ENCODE results near the gene CEP131.
"Not testable (repeated sequence)": the region's sequence is repeated elsewhere in the genome, so short reads cannot be mapped to it uniquely, and the experiment has no call there.

The CEP131 gene

DNA sequence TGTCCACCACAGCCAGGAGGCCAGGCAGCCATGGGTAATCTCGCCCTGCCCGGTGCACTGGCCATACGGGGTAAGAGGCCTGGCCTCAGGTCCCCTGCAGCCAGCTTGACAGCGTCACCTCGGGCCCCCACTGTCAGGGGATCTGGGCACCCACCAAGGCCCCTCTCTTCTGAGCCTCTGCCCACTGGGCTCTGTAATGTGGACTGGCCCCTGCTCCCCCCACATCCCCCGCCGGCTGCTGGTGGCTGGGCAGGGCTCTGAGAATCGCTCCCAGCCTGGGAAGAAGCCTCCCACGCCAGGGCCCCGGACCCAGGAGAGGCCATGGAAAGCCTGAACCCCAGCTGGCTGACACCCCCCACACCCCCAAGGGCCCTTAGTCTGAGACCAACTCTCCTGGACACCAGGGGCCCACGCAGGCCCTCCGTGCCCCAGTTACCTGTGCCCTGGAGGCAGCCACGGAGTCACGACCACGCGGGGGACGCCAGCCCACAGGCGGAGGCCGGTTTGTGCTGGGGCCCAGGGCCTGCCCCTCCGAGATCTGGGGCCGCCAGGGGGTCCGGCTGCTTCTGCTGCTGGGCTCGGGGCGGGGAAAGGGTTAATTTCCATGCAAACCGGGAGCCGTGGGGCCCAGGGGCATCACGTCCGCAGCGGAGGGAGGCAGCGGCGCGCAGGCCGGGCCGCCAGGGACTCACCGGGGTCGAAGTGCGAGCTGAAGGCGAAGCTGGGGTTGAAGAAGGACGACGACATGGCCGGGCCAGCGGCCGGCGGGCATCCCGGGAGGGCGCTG is 57.3 kb downstream of the CEP131 start, which contains the start of gene PVALEF:
Gene PVALEF, plus strand, starts transcription at position 262 of the 787 bp plus-strand sequence. CDS start 15,720 bp downstream, outside the sequence.
- no peak for DNase-seq (ENCODE audit: low read depth)

DNA sequence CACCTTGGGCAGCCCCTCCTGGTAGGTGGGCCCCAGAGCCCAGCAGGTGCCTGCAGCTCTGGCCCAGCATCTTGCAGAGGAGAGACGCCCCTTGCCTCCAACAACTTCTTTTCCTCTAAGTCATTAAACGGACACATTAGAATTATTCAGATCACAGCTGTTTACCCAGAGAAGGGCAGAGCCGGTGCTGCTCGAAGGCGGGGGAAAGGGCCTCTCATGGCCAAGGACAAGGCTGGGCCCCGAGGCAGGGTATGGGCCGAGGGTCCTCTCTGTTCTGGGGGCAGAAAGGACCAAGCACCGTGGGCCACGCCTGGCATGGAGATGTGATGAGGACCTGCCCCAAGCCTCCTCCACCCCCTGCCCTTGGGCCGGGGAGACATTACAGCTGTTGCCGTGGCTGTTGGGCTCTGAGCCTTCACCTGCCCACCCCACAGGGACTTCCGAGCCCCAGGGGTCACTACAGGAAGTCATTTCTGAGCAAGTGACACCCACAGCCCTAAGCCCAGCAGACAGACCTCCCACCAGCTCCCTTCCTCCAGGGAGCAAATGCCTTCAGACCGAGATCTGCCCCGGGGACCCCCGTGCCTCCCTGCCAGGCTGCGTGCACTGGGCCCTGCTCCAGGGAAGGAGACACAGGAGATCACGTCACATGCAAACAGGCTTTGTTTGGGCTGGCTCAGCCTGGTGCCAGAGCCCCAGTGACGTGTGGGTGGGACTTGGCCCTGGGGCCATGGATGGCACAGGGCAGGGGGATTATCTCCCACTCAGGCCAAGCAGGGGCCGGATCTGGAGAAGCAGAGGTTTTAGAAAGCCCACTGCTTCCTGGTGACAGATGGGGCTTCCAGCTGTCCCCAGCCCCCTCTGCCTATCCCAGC is 58.2 kb downstream of the CEP131 start:
- DNase-seq (ENCODE audit: low read depth): no peak

DNA sequence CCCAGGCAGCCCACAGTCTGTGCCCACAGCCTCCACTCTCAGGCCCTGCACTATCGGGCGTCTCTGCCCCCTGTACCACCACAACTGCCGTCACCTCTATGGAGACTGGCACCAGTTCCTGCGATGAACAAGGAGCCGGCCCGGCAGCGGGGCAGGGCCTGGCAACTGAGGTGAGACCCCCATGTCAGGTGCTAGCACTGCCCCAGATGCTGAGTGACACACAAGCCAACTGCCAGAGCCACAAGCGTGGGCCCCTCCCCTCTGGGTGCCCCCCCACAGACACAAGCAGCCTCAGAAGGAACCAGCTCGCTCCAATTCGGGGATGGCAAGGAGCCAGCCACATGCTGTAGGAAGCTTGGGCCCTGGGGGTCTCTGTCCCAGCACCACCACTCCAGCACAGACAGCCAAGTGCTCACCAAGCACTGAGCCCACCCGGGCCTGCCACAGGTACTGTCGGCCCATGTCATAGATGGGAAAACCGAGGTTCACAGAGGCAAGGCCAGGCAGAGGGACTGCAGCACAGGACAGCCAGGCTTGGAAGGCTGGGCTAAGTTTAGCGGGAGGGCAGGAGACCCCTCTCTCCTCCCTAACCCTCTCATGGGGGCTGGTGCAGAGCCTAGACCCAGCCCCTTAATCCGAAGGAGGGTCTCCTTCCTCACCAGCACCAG is 58.9 kb downstream of the CEP131 start:
- no peak for DNase-seq (ENCODE audit: low read depth)

DNA sequence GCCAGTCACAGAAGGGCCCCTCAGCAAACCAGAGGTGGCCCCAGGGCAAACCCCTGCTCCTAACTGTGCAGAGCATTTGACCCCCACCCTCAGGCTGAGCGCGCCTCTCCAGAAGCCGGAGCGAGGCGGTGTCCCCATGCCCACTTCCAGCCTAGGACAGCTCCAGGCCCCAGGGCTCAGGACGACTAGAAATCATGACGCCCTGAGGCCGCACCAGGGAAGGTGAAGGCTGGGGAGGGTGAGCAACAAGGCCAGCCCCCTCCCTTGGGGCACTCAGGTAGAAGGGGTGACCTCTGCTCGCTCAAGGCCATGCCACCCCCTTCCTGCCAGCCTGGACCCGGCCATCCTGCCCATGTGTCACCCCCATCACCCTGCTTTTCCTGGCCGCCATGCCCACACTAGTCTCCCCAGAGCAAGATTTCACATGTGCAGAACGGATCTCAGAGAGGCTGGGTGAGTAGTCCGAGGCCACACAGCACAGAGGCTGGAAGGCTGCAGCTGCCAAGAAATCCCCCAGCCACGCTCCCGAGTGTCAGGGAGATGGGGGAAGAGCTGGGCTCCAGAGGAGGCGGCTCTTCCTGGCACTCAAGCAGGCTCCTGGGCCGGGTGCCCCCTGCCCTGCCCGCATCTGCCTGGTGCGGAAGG is 59.6 kb downstream of the CEP131 start:
- no peak for DNase-seq (ENCODE audit: low read depth)

DNA sequence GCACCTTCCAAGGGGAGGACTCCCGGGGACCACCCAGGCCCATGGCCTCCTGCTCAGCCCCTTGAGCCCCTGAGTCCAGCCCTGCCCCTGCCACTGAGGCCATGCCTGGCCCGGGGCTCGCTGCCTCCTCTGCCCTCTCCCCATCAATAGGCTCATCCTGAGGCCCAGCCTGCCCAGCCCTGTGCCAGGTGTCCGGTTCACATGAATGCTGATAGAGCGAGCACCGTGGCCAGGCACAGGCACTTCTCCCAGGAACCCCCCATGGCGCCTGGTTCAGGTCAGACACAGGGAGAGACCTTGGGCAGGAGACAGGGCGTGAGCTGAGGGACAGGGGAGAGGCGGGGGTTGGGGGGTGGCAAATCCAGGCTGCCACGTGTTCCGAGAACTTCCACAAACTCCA is 60.3 kb downstream of the CEP131 start:
- DNase-seq (ENCODE audit: low read depth): no peak

DNA sequence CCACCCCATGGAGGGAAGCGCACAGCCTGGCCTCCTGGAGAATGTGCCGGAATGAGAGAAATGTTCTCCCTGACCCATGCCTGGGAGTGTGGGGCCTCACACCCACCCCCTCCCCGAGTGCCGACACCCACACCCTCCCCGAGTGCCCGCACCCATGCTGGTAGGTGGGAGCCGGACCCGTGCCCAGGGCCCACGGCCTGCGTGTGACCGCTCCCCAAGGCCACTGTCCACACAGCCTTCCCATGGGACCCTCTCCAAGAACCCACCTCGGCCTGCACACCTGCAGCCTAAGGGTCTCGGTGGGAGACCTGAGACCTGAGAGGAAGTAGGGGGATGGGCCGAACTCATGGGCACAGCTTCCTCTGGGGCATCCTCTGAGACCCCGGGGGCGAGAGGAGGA is 60.8 kb downstream of the CEP131 start:
- DNase-seq (ENCODE audit: low read depth): no peak

DNA sequence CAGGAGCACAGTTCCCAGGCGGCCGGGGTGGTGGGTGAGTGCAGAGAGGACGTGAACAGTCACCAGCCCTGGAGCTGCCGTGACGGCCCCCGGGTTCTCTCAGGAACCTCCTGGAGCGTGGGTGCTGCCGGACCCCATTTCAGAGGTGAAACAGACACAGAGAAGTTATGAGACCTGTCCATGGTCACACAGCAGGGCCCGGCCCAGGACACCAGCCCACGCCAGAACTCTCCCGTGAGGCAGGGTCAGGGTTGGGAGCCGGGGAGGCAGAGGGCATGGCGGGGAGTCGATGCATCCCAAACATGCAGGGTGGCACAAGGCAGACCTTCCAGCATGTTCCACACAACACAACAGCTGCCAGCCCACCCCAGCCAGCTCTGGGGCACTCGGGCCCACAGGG is 61.2 kb downstream of the CEP131 start:
- DNase-seq (ENCODE audit: low read depth): no peak

DNA sequence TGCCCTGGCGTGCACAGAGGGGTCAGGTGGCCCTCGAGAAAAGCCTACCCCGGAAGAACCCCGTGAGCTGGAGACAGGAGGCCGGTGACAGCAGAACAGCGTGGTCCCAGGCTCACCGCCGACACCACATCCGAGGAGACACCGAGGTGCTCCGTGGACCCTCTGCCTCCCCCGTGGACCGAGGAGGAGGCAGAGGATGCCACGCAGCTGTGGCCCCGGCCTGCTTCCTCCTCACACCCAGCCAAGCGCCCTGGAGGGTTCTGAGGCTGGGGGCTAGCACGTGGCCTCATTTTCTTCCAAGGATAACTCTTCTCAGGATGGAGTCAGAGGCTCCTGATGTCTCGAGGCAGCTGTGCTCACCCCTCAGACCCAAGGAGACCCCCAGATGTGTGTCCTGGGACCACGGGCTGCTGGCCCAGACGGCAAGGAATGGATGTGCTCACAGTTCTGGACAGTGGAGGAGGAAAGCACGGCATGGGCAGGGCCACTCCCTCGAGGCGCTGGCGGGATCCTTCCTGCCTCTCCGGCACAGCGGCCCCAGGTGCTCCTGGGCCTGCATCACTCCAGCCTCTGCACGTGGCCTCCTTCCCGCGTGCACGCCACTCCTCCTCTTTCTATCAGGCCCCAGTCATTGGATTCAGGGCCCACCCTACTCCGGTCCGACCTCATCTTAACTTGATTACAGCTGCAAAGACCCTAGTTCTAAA is 61.9 kb downstream of the CEP131 start:
- no peak for DNase-seq (ENCODE audit: low read depth)

DNA sequence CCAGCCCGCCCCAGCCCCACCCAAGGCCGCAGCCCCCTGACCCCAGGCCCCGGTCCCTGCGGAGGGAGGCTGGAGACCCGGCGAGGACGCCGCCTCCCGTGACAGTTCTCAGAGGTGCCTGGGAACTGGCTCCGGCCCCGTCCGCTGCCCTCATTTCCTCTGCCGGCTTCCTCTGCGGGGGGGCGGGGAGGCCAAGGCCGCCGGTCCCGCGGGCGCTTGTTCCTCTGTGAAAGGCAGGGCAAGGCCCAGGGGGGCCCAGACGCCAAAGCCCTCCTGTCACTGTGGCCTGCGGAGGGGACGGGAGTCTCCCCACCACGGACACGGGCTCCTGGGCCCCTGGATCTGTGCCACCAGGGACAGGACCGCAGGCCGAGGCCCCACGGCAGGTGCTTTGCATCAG is 62.5 kb downstream of the CEP131 start:
- DNase-seq (ENCODE audit: low read depth): no peak

DNA sequence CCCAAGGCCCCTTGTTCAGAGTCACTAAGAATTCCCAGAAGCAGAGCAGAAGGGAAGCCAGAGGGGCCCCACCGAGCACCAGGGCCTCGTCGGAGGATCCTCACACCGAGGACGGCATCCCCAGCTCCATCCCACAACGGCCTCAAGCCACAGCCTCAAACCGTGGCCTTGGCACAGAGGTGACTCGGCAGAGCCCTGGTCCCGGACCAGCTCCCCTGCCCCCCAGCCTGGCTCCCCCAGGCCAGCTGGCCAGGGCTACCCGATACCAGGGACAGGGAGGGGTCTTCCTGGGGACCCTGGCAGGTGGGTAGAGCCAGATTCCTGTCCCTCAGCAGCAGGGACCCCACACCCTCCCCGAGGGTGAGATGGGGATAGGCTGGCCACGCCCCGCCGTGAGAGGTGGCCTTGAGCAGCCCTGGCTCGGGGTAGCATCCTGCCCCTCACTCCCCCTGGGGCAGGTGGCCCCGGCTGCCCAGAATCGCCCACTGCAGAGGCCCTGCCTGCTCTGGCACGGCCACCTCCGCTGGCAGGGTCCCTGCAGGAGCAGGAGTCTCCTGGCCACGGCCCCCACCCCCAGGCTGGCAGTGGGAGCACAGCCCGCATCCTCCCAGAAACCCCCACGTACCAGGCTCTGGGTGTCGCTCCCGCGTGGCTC is 63.0 kb downstream of the CEP131 start:
- DNase-seq (ENCODE audit: low read depth): no peak

DNA sequence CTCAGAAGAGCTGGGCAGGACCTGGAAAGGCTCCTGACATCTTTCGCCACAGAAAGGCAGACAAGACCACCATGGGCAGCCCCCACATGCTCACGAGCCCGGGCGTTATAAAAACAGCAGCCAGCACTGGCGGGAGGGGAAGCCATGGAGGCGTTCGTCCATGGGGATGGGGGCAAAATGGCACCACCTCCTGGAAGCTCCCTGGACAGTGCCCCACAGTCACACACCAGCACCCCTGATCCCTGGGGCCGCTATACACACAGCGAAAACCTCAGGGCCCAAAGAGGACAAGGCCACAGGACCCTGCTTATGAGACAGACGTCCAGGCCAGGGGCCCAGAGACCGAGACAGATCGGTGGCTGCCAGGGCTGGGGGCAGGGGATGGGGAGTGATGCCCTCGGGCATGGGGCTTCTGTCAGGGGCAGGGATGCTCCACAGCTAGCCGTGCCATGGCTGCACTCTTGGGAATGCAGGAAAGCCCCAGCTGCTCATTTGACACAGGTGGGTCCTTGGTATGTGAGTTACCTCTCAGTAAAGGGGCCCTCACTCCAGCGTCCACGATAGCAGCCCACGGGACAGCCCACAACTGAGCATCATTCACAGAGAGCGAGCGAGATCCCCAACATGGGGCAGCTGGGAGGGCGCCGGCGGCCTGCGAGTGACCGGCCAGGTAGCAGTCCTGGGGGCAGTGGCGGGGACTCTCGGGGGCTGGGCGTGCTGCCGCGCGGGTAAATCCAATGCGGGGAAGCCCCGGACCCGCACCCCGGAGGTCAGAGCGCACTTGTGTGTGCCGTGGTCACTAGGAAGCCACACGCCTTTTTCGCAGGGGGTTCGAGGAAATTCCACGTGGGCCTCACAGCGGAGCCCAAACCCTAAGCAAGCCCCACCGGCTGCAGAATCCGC is 63.8 kb downstream of the CEP131 start:
- DNase-seq (ENCODE audit: low read depth): no peak

DNA sequence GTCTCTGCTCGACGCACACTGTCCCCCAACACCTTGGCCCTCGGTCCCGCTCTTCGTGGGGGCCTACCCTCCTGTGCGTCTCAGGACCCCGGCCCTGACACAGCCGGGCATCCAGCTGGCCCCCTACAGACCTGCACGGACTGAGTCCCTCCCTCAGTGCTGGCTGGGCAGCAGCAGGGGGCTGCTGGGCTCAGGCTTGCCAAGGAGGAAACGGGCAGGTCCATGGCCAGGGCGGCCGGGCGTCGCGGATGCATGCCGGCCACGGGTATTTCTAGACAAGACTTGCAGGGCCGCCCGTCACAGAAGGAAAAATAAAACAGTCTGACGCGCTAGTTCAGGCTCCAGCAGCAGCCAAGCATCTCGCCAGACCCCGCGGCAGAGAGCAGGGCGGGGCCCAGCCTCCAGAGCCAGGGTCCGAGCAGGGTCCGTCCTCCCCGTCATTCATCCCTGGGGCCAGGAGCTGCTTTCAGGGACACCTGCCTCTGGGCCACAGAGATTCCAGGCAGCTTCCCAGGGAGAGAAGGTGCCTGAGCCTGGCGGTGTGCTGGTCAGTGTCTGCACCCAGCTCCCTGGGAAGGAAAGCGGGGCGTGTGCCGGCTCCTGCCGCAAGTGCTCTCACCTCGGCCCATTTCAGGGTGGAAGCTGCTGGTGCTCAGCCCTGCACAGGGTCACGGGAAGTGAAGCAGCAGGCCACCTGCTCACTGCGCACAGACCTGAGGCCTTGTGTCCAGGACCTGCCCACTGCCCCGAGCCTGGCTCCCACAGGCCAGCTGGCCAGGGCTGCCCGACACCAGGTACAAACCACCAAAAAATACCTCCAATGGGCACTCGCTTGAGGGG is 64.7 kb downstream of the CEP131 start:
- no peak for DNase-seq (ENCODE audit: low read depth)

DNA sequence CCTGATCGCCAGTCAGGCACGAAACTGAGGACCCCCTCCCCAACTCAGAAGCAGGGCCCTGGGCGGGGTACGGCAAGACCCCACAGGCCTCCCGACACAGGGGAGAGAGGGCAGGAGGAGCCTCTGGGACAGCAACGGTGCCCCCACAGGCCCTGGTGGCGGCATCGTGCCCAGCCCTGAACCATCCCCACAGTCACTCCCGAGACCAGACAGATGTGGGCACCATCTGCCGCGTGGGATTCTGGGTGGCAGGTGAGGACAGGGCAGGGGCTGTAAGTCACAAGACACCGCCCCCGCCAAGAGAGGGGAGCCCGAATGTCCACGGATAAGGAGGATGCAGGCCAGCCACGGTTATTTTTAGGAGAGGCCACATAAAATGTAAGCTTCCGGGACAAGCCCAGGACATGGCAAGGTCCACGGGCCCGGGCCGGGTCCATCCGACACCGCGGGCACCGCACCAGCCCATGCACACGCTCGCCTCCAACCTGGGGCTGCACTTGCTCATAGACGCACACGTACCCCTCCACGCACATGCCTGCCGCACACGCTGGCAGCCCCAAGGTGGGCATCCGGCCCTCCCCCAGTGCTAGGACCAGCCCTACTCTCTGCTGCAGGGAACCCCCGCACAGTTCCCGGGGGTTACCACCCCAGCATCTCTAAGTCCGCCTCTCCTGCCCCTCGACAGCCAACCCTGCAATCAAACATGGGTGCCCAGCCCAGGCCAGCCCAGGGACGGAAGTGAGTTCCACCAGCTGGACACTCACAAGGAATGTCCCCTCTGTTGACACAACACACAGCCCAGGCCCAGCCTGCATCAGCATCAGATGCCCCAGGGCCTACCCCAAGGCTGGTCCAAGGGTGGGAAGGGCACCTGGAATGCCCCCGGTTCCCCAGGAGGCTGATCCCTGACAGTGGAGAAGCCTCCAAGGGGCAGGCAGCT is 65.6 kb downstream of the CEP131 start:
- no peak for DNase-seq (ENCODE audit: low read depth)

DNA sequence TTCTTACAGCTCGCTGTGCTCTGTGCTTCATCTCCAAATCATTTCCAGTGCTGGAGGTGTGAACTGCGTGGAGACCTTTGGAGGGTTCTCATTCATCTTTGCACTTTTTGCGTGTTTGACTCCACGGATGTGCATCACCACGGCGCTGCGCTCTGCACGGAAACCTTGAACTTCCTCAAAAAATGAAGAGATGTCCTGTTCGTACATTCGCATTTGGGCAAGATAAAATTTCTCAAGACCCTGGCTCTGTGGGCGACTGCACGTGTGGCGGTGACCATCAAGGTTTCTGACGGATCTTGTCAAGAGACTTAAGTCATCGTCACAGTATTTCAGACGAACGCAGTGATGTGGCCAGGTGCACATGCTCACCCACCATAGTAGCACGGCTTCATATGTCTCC is 67.8 kb downstream of the CEP131 start:
- DNase-seq (ENCODE audit: low read depth): no peak

DNA sequence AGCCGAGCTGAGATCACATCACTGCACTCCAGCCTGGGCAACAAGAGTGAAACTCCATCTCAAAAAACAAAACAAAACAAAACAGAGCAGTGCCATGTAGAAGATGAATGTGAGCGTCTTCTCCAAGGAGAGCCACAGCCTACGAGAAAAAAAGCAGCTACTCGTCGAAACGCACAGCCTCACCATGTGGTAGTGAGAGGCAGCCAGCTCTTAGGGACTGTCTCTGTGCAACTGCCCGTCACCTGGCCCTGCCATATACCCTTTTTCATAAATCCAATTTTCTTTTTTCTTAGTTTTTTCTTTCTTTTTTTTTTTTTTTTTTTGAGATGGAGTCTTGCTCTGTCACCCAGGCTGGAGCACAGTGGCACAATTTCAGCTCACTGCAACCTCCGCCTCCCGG is 68.7 kb downstream of the CEP131 start:
- DNase-seq (ENCODE audit: low read depth): not testable (repeated sequence)

DNA sequence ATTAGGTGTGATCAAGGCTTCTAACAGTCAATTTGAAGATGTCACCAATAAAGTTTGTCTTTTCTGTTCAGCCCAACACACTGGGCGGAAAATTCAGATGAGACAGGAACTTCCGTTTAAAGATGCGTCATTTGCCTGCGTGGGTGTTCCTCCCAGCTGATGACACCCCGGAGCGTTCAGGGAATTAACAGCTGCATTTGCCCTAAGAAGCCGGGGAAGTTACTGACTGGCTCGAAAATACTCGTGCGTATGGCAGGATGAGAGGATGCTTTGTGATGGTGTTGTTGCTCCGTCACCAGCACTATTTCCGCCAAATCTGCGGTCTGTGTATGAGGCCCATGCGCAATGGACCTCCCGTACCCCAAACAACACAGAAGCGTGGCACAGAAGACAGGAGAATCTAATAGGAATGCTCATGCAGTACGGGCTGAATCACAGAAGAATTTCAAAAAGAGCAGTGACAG is 69.4 kb downstream of the CEP131 start:
- DNase-seq (ENCODE audit: low read depth): peak; percentile 5

DNA sequence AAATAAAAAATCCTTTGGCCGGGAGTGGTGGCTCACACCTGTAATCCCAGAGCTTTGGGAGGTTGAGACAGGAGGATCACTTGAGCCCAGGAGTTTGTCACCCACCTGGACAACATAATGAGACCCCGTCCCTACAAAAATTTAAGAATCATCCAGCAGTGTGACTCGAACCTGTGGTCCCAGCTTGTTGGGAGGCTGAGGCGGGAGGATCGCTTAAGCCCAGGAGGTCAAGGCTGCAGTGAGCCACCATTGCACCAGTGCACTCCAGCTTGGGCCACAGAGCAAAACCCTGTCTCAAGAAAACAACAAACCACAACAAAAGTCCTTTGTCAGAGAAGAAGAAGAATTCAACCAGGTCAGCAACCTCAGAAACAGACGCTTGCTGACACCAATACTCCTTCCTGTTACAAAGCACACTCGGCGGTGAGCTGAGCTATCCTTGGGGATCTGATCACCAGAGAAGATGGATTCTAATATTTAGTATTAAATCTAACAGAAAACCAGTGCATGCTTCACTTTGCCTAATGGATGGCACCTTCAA is 70.4 kb downstream of the CEP131 start:
- no peak for DNase-seq (ENCODE audit: low read depth)

Data from amniotic epithelial cell (primary cell).